Measurements from ENCODE around the gene UCP2. TPM values are rescaled to one million over a fixed set of nuclear protein-coding genes. Genes with fewer than 3 reads are reported as not detected.

UCP2 gene
- total RNA-seq, 1 experiment from 2014 or later, result 2.0 TPM

DNA sequence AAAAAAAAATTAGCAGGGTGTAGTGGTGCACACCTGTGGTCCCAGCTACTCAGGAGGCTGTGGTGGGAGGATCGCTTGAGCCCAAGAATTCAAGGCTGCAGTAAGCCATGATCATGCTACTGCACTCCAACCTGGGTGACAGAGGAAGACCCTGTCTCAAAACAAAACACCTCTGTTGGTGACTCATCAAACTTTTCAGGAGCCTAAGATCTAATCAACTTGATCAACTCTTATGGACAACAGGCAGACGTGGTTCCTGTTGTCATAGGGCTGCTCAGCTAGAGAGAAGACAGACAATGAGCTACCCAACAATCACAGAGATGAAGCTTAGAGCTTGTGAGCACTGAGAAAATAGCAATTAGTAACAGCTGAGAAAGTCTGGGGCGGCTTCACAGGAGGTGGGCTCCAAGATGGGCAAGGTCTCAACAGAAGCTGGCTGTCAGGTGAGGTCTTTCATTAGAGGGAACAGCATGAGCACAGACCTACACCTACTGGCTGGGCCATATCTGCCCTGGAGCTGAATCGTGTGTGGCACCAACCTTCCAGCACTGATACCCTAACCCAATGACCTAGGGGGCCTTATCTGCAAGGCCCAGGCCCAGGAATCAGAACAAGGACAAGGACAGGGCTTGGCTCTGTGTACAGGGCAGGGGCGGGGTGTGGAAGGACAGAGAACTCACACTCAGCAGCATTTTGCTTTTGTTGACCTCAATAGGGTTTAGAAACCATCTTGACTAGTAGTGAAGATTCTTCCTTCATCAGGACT, 33.5 kb upstream of the UCP2 start:
- Histone ChIP-seq H3K4me1 (replicated peaks) (no peaks in the 10 kb centered on the region), H3K27me3 (replicated peaks) (no peaks in the 10 kb centered on the region)
- DNase-seq (ENCODE audit: low read depth in 1 of 2, low spot score in 2 of 2), result no peak

DNA sequence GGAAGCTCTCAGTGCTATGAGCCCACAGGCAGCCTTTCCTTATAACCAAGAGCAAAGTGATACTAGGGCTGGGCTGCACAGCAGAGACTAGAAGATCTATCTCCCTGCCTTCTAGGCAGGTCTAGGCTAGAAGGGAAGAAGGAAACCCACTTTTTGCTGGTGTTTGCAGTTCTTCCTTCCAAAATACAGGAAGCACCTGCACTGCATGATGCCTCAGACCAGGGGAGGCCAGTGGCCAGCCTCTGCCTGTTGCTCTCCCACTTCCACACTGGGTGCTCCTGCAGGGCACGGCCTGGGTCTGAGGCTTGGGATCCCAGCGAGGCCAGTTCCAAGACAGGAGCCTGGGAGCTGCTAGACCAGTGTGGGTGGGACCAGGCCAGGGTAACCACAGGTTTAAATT, 32.2 kb upstream of the UCP2 start:
- Histone ChIP-seq H3K27me3 (replicated peaks) (no peaks in the 10 kb centered on the region), H3K4me3 (no peak overlapping the region), H3K36me3 (no peaks in the 10 kb centered on the region), H3K9me3 (replicated peaks) (no peaks in the 10 kb centered on the region), H3K27ac (no peak overlapping the region), H3K4me1 (replicated peaks) (no peaks in the 10 kb centered on the region)
- no peak for DNase-seq (ENCODE audit: low read depth in 1 of 2, low spot score in 2 of 2)

More for the DNA sequence above, 33.5 kb upstream of the UCP2 start:
- H3K27ac ChIP-seq, result no peak overlapping the region
- H3K9me3 ChIP-seq (replicated peaks), result no peaks in the 10 kb centered on the region
- no peak overlapping the region for H3K4me3 ChIP-seq
- no peaks in the 10 kb centered on the region for H3K36me3 ChIP-seq

DNA sequence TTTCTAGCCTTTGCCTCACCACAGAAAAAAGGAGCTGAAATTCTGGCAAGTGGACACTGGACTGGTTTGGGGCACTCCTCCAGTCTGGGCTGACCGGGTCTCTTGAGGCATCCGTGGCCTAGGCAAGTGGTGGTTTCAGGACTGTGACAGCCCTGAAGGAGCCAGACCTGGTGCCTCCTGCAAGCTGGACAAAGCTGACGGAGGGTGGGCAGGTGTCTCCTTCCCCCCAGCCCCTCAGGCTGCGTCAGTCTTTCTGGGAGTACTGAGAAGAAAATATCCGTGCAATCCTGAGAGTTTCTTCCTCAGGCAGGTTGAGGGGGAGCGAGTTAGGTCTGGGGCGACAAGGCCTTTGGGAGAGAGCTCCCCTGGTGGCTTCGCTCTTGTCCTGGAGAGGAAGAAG, 30.5 kb upstream of the UCP2 start:
- Histone ChIP-seq H3K4me3 (no peak overlapping the region), H3K9me3 (replicated peaks) (no peaks in the 10 kb centered on the region), H3K27me3 (replicated peaks) (no peaks in the 10 kb centered on the region), H3K27ac (no peak overlapping the region), H3K36me3 (no peaks in the 10 kb centered on the region), H3K4me1 (replicated peaks) (no peaks in the 10 kb centered on the region)
- no peak for DNase-seq (ENCODE audit: low read depth in 1 of 2, low spot score in 2 of 2)

DNA sequence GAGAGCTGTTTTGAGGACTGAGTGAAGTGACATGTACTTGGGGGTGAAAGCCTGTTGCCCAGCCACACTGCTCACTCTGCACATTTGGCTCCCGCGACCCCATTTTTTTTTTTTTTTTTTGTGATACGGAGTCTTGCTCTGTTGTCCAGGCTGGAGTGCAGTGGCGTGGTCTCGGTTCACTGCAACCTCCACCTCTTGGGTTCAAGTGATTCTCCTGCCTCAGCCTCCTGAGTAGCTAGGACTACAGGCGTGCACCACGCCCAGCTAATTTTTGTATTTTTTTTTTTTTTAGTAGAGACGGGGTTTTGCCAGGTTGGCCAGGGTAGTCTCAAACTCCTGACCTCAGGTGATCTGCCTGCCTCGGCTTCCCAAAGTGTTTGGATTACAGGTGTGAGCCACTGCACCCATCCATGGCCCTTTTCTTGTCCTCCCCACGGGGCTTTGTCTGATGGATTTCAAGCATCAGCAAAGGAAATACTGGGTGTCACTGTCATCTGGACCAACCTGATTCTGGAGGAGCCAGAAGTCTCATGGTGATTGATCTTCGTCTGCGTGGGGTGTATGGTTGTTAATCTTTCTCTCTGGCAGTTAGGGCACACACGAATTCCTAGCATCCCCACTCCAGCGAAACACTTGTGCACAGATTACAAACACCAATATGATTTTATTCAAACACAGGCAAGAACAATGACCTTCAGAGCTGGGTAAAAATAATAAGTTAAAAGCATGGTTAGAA, 29.6 kb upstream of the UCP2 start:
- no peak for DNase-seq (ENCODE audit: low read depth in 1 of 2, low spot score in 2 of 2)
- no peaks in the 10 kb centered on the region for H3K9me3 ChIP-seq (replicated peaks)
- H3K4me1 ChIP-seq (replicated peaks), result no peaks in the 10 kb centered on the region
- no peak overlapping the region for H3K4me3 ChIP-seq
- H3K36me3 ChIP-seq, result no peaks in the 10 kb centered on the region
- no peaks in the 10 kb centered on the region for H3K27me3 ChIP-seq (replicated peaks)
- no peak overlapping the region for H3K27ac ChIP-seq

DNA sequence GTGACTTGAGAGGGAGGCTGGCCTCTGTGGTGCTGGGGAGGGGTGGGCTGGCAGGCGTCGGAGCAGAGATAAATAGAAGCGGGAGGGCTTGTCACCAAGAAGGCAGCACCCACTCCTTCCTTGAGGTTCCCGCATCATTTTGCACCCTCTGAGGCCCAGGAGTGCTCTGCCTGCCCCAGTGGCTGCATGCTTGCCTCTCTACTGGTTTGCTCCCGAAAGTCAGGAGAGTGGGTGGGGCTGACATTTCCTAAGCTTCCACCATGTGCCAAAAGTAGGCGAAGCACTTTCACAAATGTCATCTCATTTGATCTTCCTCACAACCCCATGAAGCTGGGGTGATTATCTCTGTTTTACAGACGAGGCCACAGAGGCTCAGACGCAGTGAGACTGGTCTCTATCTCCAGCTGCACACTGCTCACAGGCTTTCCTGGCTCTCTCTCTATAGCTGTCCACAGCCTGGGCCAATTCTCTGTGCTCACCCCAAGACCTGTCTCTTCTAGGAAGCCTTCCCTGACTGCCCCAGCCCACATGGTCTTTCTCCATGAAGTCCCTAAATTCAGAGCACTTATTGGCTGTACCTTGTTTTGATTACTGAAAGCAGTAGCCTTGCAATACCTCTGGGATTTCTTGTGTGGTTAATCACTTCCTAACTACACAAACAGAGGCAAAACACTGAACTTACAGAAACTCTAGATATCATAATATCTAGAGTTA, 28.9 kb upstream of the UCP2 start:
- DNase-seq (ENCODE audit: low read depth in 1 of 2, low spot score in 2 of 2), result no peak
- no peak overlapping the region for H3K27ac ChIP-seq
- no peaks in the 10 kb centered on the region for H3K36me3 ChIP-seq
- no peaks in the 10 kb centered on the region for H3K9me3 ChIP-seq (replicated peaks)
- no peaks in the 10 kb centered on the region for H3K4me1 ChIP-seq (replicated peaks)
- no peaks in the 10 kb centered on the region for H3K27me3 ChIP-seq (replicated peaks)
- H3K4me3 ChIP-seq, result no peak overlapping the region

DNA sequence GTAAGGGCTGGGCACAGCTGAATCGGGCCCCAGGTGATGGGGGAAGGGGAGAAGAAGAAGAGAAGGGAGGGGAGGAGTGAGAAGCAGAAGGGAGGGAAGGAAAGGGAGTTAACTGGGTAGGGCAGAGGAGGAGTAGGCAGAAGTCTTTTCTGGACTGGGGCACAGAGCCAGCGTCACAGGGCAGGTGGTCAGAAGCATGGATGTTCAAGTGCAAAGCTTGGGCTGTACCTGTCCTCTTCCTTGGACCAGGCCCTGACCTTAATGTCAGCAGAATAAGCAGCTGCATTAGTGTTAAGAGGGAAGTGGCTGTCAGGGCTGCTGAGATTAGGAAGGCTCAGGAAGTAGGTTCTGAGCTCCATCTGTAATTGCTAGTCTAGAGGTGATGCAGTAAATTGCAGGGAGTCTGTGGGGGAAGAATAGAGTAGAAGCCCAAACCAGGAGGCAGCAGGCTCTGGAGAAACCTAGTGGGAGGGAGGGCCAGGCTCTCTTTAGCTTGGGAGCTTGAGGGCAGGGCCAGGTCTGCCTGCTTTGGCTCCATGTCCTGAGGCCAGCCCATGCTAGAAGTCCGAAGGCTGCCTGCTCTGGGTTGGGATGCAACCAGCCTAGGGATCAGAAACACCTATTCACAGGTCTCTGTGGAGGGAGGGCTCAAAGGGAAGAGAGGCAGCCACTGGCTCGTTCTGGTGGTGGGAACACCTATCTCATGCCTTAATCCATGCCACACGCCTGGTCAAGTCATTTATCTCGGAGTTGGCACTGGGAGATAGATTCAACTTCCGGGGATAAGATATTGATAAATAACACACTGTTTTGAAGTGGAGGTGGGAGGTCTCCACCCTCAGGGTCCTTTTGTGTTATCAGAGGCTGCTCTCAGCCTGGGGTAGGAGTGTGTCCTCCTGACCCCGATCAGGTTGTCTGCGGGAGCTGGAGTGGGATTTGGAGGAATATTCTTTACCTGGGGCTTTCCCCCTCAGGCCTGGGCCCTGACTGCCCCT, 28.0 kb upstream of the UCP2 start:
- H3K4me3 ChIP-seq, result no peak overlapping the region
- H3K36me3 ChIP-seq, result no peaks in the 10 kb centered on the region
- no peaks in the 10 kb centered on the region for H3K27me3 ChIP-seq (replicated peaks)
- H3K9me3 ChIP-seq (replicated peaks), result no peaks in the 10 kb centered on the region
- no peak overlapping the region for H3K27ac ChIP-seq
- H3K4me1 ChIP-seq (replicated peaks), result no peaks in the 10 kb centered on the region
- DNase-seq (ENCODE audit: low read depth in 1 of 2, low spot score in 2 of 2), result no peak

DNA sequence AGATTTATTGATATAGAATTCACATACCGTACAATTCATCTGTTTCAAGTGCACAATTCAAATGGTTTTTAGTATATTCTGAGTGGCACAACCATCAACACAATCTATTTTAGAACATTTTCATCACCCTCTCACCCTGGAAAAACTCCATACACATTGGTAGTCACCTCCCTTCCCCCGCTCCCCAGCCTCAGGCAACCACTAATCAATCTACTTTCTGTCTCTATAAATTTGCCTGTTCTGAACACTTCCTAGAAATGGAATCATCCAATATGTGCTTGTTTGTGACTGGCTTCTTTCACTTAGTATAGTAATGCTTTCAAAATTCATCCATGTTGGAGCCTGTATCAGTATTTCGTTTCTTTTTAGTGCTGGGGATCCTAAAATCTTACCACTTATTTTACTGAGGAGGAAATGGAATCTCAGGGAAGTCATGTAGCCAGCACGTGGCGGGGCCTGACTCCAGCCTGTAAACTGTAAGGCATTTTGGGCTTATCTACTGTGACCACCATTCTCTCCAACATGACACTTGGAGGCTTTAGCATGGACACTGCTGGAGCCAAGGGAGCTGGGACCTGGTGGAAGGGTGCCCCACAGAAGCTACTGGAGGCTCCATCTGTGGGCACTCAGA, 27.1 kb upstream of the UCP2 start:
- Histone ChIP-seq H3K27ac (no peak overlapping the region), H3K36me3 (no peaks in the 10 kb centered on the region), H3K9me3 (replicated peaks) (no peaks in the 10 kb centered on the region), H3K4me1 (replicated peaks) (no peaks in the 10 kb centered on the region), H3K4me3 (no peak overlapping the region), H3K27me3 (replicated peaks) (no peaks in the 10 kb centered on the region)
- DNase-seq (ENCODE audit: low read depth in 1 of 2, low spot score in 2 of 2), result no peak

DNA sequence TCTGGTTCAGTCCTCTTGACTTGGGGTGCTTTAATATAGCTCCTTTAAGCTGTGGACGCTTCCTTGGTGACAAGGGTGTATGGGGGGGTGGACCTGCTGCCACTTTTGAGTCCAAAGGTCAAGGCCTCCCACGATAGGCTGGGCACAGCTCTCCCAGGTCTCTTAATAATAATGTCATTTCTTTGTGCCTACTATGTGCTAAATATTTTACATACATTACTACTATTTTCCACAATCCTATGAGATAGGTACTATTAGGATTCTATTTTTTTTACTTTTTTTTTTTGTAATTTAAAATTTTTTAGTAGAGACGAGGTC, 26.5 kb upstream of the UCP2 start:
- no peaks in the 10 kb centered on the region for H3K36me3 ChIP-seq
- H3K4me3 ChIP-seq, result no peak overlapping the region
- no peak overlapping the region for H3K27ac ChIP-seq
- no peak for DNase-seq (ENCODE audit: low read depth in 1 of 2, low spot score in 2 of 2)
- no peaks in the 10 kb centered on the region for H3K27me3 ChIP-seq (replicated peaks)
- H3K9me3 ChIP-seq (replicated peaks), result no peaks in the 10 kb centered on the region
- H3K4me1 ChIP-seq (replicated peaks), result no peaks in the 10 kb centered on the region

DNA sequence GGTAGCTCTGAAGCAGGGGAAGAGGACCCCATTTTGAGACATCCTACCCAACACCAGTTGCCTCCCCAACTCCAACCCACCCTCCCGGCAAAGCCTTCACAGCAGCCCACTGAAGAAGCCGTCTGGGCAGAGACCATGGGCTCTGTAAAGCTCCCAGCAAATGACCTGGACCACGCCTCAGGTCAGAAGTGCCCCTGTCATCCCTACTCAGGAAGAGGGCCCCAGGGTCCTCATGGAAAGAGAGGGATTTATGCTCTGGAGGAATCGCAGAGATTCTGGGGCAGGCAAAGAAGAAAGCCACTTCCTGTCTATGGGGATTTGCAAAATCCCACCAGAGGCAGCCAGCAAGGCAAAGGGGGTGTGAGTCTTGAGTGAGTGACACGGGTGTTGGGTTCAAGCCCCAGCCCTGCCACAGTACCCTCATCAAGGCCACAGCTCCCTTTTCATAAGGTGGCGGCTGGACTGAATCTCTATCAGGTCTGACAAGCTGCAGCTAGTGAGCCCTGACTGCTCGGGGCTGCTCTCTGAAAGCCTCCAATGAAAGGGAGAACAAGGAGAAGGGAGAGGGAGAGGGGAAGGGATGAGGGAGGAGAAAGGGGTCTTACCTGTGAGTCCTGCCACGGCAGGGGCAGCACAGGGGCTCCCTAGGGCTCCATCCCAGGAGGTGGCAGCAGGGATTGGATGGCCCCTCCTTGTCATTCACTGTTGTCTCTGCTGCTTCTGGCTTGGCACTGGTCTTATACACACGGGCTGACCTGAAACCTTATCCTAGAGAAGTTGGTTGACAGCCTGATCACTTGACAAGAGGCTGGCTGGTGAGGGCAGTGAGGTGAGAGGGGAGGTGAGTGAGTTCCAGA, 26.0 kb upstream of the UCP2 start, which contains the start of gene UCP3:
TSS of gene UCP3 (minus strand) at position 713 of the 857 bp plus-strand sequence. CDS start 2,043 bp downstream, outside the sequence.
- Histone ChIP-seq H3K36me3 (no peaks in the 10 kb centered on the region), H3K27ac (no peak within 1 kb of the TSS)

DNA sequence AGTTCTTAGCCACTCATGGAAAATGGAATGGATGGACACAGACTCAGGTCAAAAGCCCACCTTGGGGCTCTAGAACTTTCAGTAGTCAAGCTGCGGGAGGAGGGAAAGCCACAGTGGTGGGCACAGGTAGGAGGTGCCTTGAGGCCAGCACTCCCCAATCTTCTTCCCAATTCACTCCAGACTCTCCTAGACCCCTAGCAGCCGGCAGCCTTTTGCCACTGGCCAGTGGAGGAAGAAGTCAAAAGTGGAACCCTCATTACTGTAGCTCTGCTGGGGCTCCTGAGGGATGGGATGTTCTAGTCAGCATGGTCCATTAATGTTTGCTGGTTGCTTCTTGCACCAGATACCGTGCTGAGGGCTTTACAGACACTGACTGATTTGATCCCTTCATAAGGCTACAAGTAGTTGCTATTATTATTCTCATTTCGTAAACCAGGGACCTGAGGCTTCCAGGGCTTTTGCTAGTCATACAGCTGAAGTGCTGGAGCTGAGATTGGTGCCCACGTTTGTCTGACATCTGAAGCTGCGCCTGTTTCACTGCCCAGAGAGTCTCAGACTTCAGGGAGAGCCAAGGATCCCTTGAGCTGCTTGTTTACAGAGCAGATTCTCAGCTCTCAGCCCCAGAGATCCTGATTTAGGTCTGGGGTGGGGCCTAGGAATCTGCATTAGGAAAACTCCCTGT, 25.2 kb upstream of the UCP2 start:
- no peak overlapping the region for H3K27ac ChIP-seq
- H3K36me3 ChIP-seq, result no peaks in the 10 kb centered on the region
- no peak for DNase-seq (ENCODE audit: low read depth in 1 of 2, low spot score in 2 of 2)
- no peaks in the 10 kb centered on the region for H3K9me3 ChIP-seq (replicated peaks)
- H3K4me3 ChIP-seq, result no peak overlapping the region
- no peaks in the 10 kb centered on the region for H3K27me3 ChIP-seq (replicated peaks)
- H3K4me1 ChIP-seq (replicated peaks), result no peaks in the 10 kb centered on the region

More for the DNA sequence above, 26.0 kb upstream of the UCP2 start, which contains the start of gene UCP3:
- H3K4me1 ChIP-seq (replicated peaks), result no peaks in the 10 kb centered on the region
- no peaks in the 10 kb centered on the region for H3K9me3 ChIP-seq (replicated peaks)
- no peak within 1 kb of the TSS for H3K4me3 ChIP-seq
- no peaks in the 10 kb centered on the region for H3K27me3 ChIP-seq (replicated peaks)
- DNase-seq (ENCODE audit: low read depth in 1 of 2, low spot score in 2 of 2), result no peak

DNA sequence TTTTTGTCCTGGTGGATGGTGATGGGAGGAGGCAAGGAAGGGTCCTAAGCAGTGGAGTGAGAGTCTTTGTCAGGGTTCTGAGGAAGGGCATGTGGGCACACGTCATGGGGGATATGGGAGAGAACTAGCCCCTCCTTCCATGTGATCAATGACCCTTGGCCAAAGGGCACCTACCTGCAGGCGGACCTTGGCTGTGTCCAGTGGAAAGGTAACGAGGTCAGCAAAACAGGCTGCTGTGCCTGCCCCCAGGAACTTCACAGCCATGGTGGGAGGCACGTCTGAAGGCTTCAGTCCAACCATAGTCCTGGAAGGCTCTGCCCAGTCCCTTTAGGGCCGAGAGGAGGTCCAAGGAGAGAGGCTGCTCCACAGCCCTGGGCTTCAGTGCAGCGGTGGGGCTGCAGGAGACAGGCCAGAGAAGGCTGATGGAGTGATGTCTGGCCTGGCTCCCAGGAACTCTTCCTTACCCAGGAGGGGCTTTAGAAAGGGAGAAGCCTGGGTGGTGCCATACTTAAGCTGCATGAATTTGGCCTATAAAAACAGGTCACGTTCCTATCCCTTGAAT, 24.2 kb upstream of the UCP2 start:
- no peak overlapping the region for H3K4me3 ChIP-seq
- H3K9me3 ChIP-seq (replicated peaks), result no peaks in the 10 kb centered on the region
- no peak overlapping the region for H3K27ac ChIP-seq
- no peak for DNase-seq (ENCODE audit: low read depth in 1 of 2, low spot score in 2 of 2)
- H3K4me1 ChIP-seq (replicated peaks), result no peaks in the 10 kb centered on the region
- H3K36me3 ChIP-seq, result no peaks in the 10 kb centered on the region
- H3K27me3 ChIP-seq (replicated peaks), result no peaks in the 10 kb centered on the region
